ENCODE measurements around the gene IFNG-AS1. TPM values are rescaled to one million over a fixed set of nuclear protein-coding genes. Genes with fewer than 3 reads are reported as not detected.

The IFNG-AS1 gene
- total RNA-seq, 4 donors from 2014 or later = 0.57 TPM; not detected in 3

DNA sequence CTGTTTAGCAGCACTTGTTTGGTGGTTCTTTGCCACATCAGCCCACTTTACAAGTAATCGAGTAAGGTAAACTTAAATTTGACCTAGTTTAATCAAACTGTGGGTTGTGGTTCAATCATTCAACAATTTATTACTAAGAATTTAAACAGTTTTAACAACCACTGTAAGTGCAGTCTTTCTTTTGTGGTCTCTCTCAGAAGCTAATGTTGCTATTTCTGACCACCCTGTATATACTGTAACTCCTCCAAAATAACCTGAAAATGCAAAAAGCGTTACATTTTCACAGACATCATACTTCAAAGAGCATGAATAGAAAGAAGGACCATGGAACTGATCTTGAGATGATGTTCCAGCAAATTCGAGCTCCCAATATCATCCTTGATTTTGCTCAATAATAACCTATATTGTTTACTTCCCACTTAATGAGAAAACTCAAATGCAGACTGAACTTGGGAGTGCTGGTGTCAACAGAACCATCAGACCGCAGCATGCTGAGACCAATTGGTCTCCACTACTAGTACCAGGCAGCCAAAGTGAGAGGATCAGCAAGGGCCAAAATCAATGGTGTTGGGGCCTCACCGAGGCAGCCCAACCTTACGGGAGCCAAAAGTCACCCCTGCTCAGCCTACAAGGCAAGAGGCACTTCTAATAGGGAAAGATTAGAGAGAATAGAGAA is 22.1 kb downstream of the IFNG-AS1 start:
- Histone ChIP-seq H3K27ac (no peak overlapping the region), H3K27me3 (no peaks in the 10 kb centered on the region), H3K36me3 (no peaks in the 10 kb centered on the region), H3K9me3 (no peaks in the 10 kb centered on the region), H3K4me3 (no peak overlapping the region), H3K4me1 (no peaks in the 10 kb centered on the region)
- intact Hi-C loops (cut with DNase I) = no loop called here
- WGBS, 2 donors = 80 to 87% methylated on average over 4 to 6 of the region's 6 CpGs
- no peak for TF ChIP-seq POLR2A (IDR thresholded peaks at IDR 0.05)
- TF ChIP-seq, protein P1, sequence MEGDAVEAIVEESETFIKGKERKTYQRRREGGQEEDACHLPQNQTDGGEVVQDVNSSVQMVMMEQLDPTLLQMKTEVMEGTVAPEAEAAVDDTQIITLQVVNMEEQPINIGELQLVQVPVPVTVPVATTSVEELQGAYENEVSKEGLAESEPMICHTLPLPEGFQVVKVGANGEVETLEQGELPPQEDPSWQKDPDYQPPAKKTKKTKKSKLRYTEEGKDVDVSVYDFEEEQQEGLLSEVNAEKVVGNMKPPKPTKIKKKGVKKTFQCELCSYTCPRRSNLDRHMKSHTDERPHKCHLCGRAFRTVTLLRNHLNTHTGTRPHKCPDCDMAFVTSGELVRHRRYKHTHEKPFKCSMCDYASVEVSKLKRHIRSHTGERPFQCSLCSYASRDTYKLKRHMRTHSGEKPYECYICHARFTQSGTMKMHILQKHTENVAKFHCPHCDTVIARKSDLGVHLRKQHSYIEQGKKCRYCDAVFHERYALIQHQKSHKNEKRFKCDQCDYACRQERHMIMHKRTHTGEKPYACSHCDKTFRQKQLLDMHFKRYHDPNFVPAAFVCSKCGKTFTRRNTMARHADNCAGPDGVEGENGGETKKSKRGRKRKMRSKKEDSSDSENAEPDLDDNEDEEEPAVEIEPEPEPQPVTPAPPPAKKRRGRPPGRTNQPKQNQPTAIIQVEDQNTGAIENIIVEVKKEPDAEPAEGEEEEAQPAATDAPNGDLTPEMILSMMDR (IDR thresholded peaks at IDR 0.05) = no peak
- DNase-seq = no peak

- Histone ChIP-seq H3K4me1 (no peaks in the 10 kb centered on the region), H3K4me3 (no peak overlapping the region), H3K36me3 (no peaks in the 10 kb centered on the region), H3K9me3 (no peaks in the 10 kb centered on the region), H3K27me3 (no peaks in the 10 kb centered on the region), H3K27ac (no peak overlapping the region)
- DNase-seq = no peak
- WGBS, 2 donors = 86 to 96% methylated on average over 2 of the region's 2 CpGs
- intact Hi-C loops (cut with DNase I) = no loop called here
- TF ChIP-seq, protein P1 (IDR thresholded peaks at IDR 0.05) = no peak
- no peak for TF ChIP-seq POLR2A (IDR thresholded peaks at IDR 0.05)
Observed at GRCh38 chr12:68011882-68012207, 22.6 kb downstream of the IFNG-AS1 start.

DNA sequence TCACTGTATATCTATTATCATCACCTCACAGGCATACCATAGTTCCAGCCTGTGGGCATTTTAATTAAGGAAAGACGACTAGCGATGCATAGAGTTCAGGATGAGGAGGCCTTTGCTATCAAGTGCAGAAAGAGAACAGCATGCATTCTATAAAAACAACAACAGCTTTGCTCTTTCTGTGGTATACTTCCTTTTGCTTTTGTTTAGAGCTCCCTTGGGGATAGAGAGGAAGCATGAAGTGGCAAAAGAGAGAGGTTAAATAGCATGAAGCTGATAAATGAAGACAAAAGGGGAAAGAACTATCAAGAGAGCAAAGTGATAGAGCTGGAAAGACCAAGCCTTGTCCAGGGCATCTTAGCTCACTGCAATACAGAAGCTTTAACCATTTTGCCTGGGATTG is 23.5 kb downstream of the IFNG-AS1 start:
- H3K27ac ChIP-seq = no peak overlapping the region
- H3K4me3 ChIP-seq = no peak overlapping the region
- no peak for TF ChIP-seq POLR2A (IDR thresholded peaks at IDR 0.05)
- TF ChIP-seq, protein P1 (IDR thresholded peaks at IDR 0.05) = no peak
- WGBS, 2 donors = 79 to 81% methylated on average over 2 of the region's 2 CpGs
- intact Hi-C loops (cut with DNase I) = no loop called here
- DNase-seq = no peak
- H3K27me3 ChIP-seq = no peaks in the 10 kb centered on the region
- no peaks in the 10 kb centered on the region for H3K4me1 ChIP-seq
- no peaks in the 10 kb centered on the region for H3K9me3 ChIP-seq
- no peaks in the 10 kb centered on the region for H3K36me3 ChIP-seq

- no peak for DNase-seq
- no peaks in the 10 kb centered on the region for H3K27me3 ChIP-seq
- H3K27ac ChIP-seq = no peak overlapping the region
- no peaks in the 10 kb centered on the region for H3K36me3 ChIP-seq
- no peaks in the 10 kb centered on the region for H3K9me3 ChIP-seq
- no peaks in the 10 kb centered on the region for H3K4me1 ChIP-seq
- H3K4me3 ChIP-seq = no peak overlapping the region
- WGBS, 2 donors = 67 to 80% methylated on average over 1 of the region's 1 CpG
- TF ChIP-seq, protein P1 (IDR thresholded peaks at IDR 0.05) = no peak
- TF ChIP-seq POLR2A (IDR thresholded peaks at IDR 0.05) = no peak
- intact Hi-C loops (cut with DNase I) = no loop called here
Observed at GRCh38 chr12:68013181-68013580, 23.9 kb downstream of the IFNG-AS1 start.

GRCh38 chr12:68016136-68016535 is 26.9 kb downstream of the IFNG-AS1 start:
- no peaks in the 10 kb centered on the region for H3K4me1 ChIP-seq
- intact Hi-C loops (cut with DNase I) = no loop called here
- H3K9me3 ChIP-seq = no peaks in the 10 kb centered on the region
- no peak for TF ChIP-seq POLR2A (IDR thresholded peaks at IDR 0.05)
- TF ChIP-seq, protein P1 (IDR thresholded peaks at IDR 0.05) = no peak
- DNase-seq = no peak
- no peak overlapping the region for H3K4me3 ChIP-seq
- 82 to 95% methylated on average over 4 of the region's 4 CpGs for WGBS, 2 donors
- no peaks in the 10 kb centered on the region for H3K36me3 ChIP-seq
- no peaks in the 10 kb centered on the region for H3K27me3 ChIP-seq
- no peak overlapping the region for H3K27ac ChIP-seq
